SH-SY5Y (cell line): Measurements from ENCODE around the gene CTXN2.

Source experiments
- GATA2 ChIP-seq: IDR thresholded peaks from 2 replicates; pipeline ENCODE4 v1.6.1; 2011; ENCODE audit warnings: mild to moderate bottlenecking, low read depth, low read length
- GATA3 ChIP-seq: IDR thresholded peaks from 2 replicates; pipeline ENCODE4 v1.6.1; 2011; ENCODE audit warnings: low read depth, mild to moderate bottlenecking, low read length, moderate library complexity

- TF ChIP-seq GATA3 = no peak
- no peak for TF ChIP-seq GATA2
Observed at GRCh38 chr15:48244921-48245320, 53.5 kb downstream of the CTXN2 start.
